Stimulated activated naive B cell treated with anti-CD40 and anti-IgM and Interleukin-4, amounts not matched to agents 10 μg/mL and 1 μg/mL and 100 μg/mL, for 72 hours (primary cell): Measurements from ENCODE around the gene IWS1.
"Not testable (repeated sequence)": the region's sequence is repeated elsewhere in the genome, so short reads cannot be mapped to it uniquely, and the experiment has no call there.

Source experiments
- ATAC-seq, 2 donors: fragments of 150-1000 bp; cut with Tn5 transposase; replicated peaks; 2 replicates each; pipeline ENCODE4 v1.10.0; 2021; ENCODE audit warnings: moderate library complexity in 1 of 2
- DNase-seq: peaks from one replicate; pipeline ENCODE4 v3.0.0; 2021
- H3K27ac Mint-ChIP-seq: one replicate; pipeline ENCODE4 v1.8.0; 2022; ENCODE audit warnings: mild to moderate bottlenecking, mixed read lengths
- H3K27me3 Mint-ChIP-seq, 2 donors: one replicate each; pipeline ENCODE4 v1.8.0; 2022; ENCODE audit warnings: mixed read lengths in 2 of 2
- H3K36me3 Mint-ChIP-seq, 2 donors: one replicate each; pipeline ENCODE4 v1.8.0; 2022; ENCODE audit warnings: mixed read lengths in 2 of 2, mild to moderate bottlenecking in 1 of 2
- H3K4me1 Mint-ChIP-seq, 2 donors: one replicate each; pipeline ENCODE4 v1.8.0; 2022; ENCODE audit warnings: mixed read lengths in 2 of 2, mild to moderate bottlenecking in 1 of 2
- H3K4me3 Mint-ChIP-seq, 2 donors: one replicate each; pipeline ENCODE4 v1.8.0; 2022; ENCODE audit warnings: mild to moderate bottlenecking in 2 of 2, mixed read lengths in 2 of 2, moderate library complexity in 1 of 2
- H3K9me3 Mint-ChIP-seq, 2 donors: one replicate each; pipeline ENCODE4 v1.8.0; 2022; ENCODE audit warnings: mixed read lengths in 2 of 2, mild to moderate bottlenecking in 1 of 2

The IWS1 gene

GRCh38 chr2:127528487-127528886 is 2.2 kb upstream of the IWS1 start:
- Mint-ChIP-seq H3K4me3 (no peak overlapping the region), H3K27ac (no peak overlapping the region), H3K27me3 (peaks cover 0 to 9% of the 10 kb centered on the region in 2 donors), H3K9me3 (peaks cover 4% of the 10 kb centered on the region in 2 donors), H3K4me1 (peaks cover 13 to 15% of the 10 kb centered on the region in 2 donors), H3K36me3 (no peaks in the 10 kb centered on the region)
- DNase-seq: no peak
- no peak for ATAC-seq

- peak; percentile 17 to 23 for ATAC-seq
- Mint-ChIP-seq H3K9me3 (peaks cover 4% of the 10 kb centered on the region in 2 donors), H3K36me3 (peaks cover under 1 to 2% of the 10 kb centered on the region in 2 donors), H3K4me1 (peaks cover 14 to 24% of the 10 kb centered on the region in 2 donors), H3K27me3 (no peaks in the 10 kb centered on the region), H3K27ac (peak overlapping the region; percentile 98), H3K4me3 (peak overlapping the region; percentile 97 to 98)
- DNase-seq: no peak
Observed at GRCh38 chr2:127527001-127527804, 914 bp upstream of the IWS1 start.

GRCh38 chr2:127525691-127526131 is 578 bp downstream of the IWS1 start:
- DNase-seq (no peak), ATAC-seq (no peak)
- H3K36me3 Mint-ChIP-seq: peaks cover 4 to 6% of the 10 kb centered on the region in 2 donors
- H3K27ac Mint-ChIP-seq: peak overlapping the region; percentile 98
- H3K4me3 Mint-ChIP-seq: peak overlapping the region; percentile 97 to 98
- peaks cover 17 to 28% of the 10 kb centered on the region in 2 donors for H3K4me1 Mint-ChIP-seq
- H3K27me3 Mint-ChIP-seq: no peaks in the 10 kb centered on the region
- H3K9me3 Mint-ChIP-seq: peaks cover 4% of the 10 kb centered on the region in 2 donors

- not testable (repeated sequence) for H3K27me3 Mint-ChIP-seq, H3K27ac Mint-ChIP-seq, ATAC-seq, DNase-seq, H3K9me3 Mint-ChIP-seq
- peaks cover 17 to 33% of the 10 kb centered on the region in 2 donors for H3K4me1 Mint-ChIP-seq
- peak overlapping the region; percentile 25 to 35 for H3K4me3 Mint-ChIP-seq
- H3K36me3 Mint-ChIP-seq: peaks cover 10% of the 10 kb centered on the region in 2 donors
Observed at GRCh38 chr2:127524198-127524834, 2.0 kb downstream of the IWS1 start.

GRCh38 chr2:127523269-127523939 is 2.9 kb downstream of the IWS1 start:
- DNase-seq (no peak), ATAC-seq (no peak)
- Mint-ChIP-seq H3K36me3 (peaks cover 10% of the 10 kb centered on the region in 2 donors), H3K4me1 (peaks cover 17 to 33% of the 10 kb centered on the region in 2 donors), H3K27ac (no peak overlapping the region), H3K4me3 (no peak overlapping the region), H3K27me3 (no peaks in the 10 kb centered on the region), H3K9me3 (no peaks in the 10 kb centered on the region)

GRCh38 chr2:127520424-127520823 is 5.9 kb downstream of the IWS1 start:
- H3K4me1 Mint-ChIP-seq: peaks cover 23 to 48% of the 10 kb centered on the region in 2 donors
- H3K27me3 Mint-ChIP-seq: no peaks in the 10 kb centered on the region
- ATAC-seq (no peak), DNase-seq (no peak)
- H3K4me3 Mint-ChIP-seq: no peak overlapping the region
- no peak overlapping the region for H3K27ac Mint-ChIP-seq
- peaks cover 35% of the 10 kb centered on the region in 2 donors for H3K36me3 Mint-ChIP-seq
- H3K9me3 Mint-ChIP-seq: no peaks in the 10 kb centered on the region

GRCh38 chr2:127517465-127517864 is 8.8 kb downstream of the IWS1 start:
- Mint-ChIP-seq H3K27me3 (no peaks in the 10 kb centered on the region), H3K4me3 (no peak overlapping the region), H3K27ac (no peak overlapping the region), H3K4me1 (peaks cover 31 to 61% of the 10 kb centered on the region in 2 donors), H3K36me3 (peaks cover 47 to 52% of the 10 kb centered on the region in 2 donors), H3K9me3 (no peaks in the 10 kb centered on the region)
- DNase-seq (no peak), ATAC-seq (no peak)

GRCh38 chr2:127516041-127516762 is 10.1 kb downstream of the IWS1 start:
- no peak overlapping the region for H3K4me3 Mint-ChIP-seq
- ATAC-seq: no peak
- H3K36me3 Mint-ChIP-seq: peaks cover 44 to 56% of the 10 kb centered on the region in 2 donors
- no peaks in the 10 kb centered on the region for H3K9me3 Mint-ChIP-seq
- peak overlapping the region; percentile 37 for H3K27ac Mint-ChIP-seq
- DNase-seq: no peak
- H3K27me3 Mint-ChIP-seq: no peaks in the 10 kb centered on the region
- H3K4me1 Mint-ChIP-seq: peaks cover 32 to 67% of the 10 kb centered on the region in 2 donors

GRCh38 chr2:127515383-127515915 is 10.8 kb downstream of the IWS1 start:
- Mint-ChIP-seq H3K27ac (peak overlapping the region; percentile 69), H3K9me3 (no peaks in the 10 kb centered on the region), H3K4me1 (peaks cover 33 to 74% of the 10 kb centered on the region in 2 donors), H3K4me3 (no peak overlapping the region), H3K27me3 (no peaks in the 10 kb centered on the region), H3K36me3 (peaks cover 43 to 60% of the 10 kb centered on the region in 2 donors)
- no peak for DNase-seq
- no peak for ATAC-seq

- Mint-ChIP-seq H3K4me1 (peaks cover 36 to 76% of the 10 kb centered on the region in 2 donors), H3K27me3 (no peaks in the 10 kb centered on the region), H3K4me3 (no peak overlapping the region), H3K9me3 (no peaks in the 10 kb centered on the region), H3K36me3 (peaks cover 39 to 60% of the 10 kb centered on the region in 2 donors), H3K27ac (peak overlapping the region; percentile 37)
- DNase-seq: no peak
- ATAC-seq: no peak
Observed at GRCh38 chr2:127514485-127514884, 11.8 kb downstream of the IWS1 start.

- Mint-ChIP-seq H3K27me3 (no peaks in the 10 kb centered on the region), H3K4me3 (no peak overlapping the region), H3K36me3 (peaks cover 40 to 60% of the 10 kb centered on the region in 2 donors), H3K27ac (peak overlapping the region; percentile 37), H3K9me3 (no peaks in the 10 kb centered on the region), H3K4me1 (peaks cover 36 to 78% of the 10 kb centered on the region in 2 donors)
- no peak for DNase-seq
- ATAC-seq: no peak
Observed at GRCh38 chr2:127514076-127514475, 12.2 kb downstream of the IWS1 start.

- peaks cover 49 to 82% of the 10 kb centered on the region in 2 donors for H3K4me1 Mint-ChIP-seq
- H3K27me3 Mint-ChIP-seq: no peaks in the 10 kb centered on the region
- H3K4me3 Mint-ChIP-seq: no peak overlapping the region
- ATAC-seq (no peak), DNase-seq (no peak)
- H3K36me3 Mint-ChIP-seq: peaks cover 38 to 61% of the 10 kb centered on the region in 2 donors
- H3K27ac Mint-ChIP-seq: no peak overlapping the region
- H3K9me3 Mint-ChIP-seq: no peaks in the 10 kb centered on the region
Observed at GRCh38 chr2:127512362-127512761, 13.9 kb downstream of the IWS1 start.

- Mint-ChIP-seq H3K27ac (no peak overlapping the region), H3K36me3 (peaks cover 34 to 57% of the 10 kb centered on the region in 2 donors), H3K27me3 (no peaks in the 10 kb centered on the region), H3K4me3 (no peak overlapping the region), H3K9me3 (no peaks in the 10 kb centered on the region), H3K4me1 (peaks cover 47 to 78% of the 10 kb centered on the region in 2 donors)
- no peak for DNase-seq
- ATAC-seq: no peak
Observed at GRCh38 chr2:127511917-127512316, 14.4 kb downstream of the IWS1 start.
